Activated CD8-positive, alpha-beta memory T cell treated with anti-CD3 and anti-CD28 coated beads for 4 hours (primary cell): ENCODE data around the gene CSPG4.
A peak's percentile ranks its signal among the peaks of the same experiment; 100 is the strongest.
"Not testable (repeated sequence)": the region's sequence is repeated elsewhere in the genome, so short reads cannot be mapped to it uniquely, and the experiment has no call there.

Experiments used
- DNase-seq, 2 donors: peaks; one replicate each; pipeline ENCODE4 v3.0.0-alpha.2; 2020; ENCODE audit warnings: low read depth in 2 of 2

The CSPG4 gene

GRCh38 chr15:75738014-75738646 is 25.5 kb upstream of the CSPG4 start:
- no peak for DNase-seq

- DNase-seq: not testable (repeated sequence)
Observed at GRCh38 chr15:75737116-75738013, 24.7 kb upstream of the CSPG4 start.

GRCh38 chr15:75736256-75736655 is 23.6 kb upstream of the CSPG4 start:
- no peak for DNase-seq

- DNase-seq: not testable (repeated sequence)
Observed at GRCh38 chr15:75734861-75735760, 22.5 kb upstream of the CSPG4 start.

GRCh38 chr15:75733761-75734651 is 21.4 kb upstream of the CSPG4 start:
- DNase-seq: no peak

- DNase-seq: no peak
Observed at GRCh38 chr15:75732809-75733451, 20.3 kb upstream of the CSPG4 start.

- no peak for DNase-seq
Observed at GRCh38 chr15:75732177-75732808, 19.6 kb upstream of the CSPG4 start.

GRCh38 chr15:75731248-75732151 is 18.9 kb upstream of the CSPG4 start:
- DNase-seq: no peak

- not testable (repeated sequence) for DNase-seq
Observed at GRCh38 chr15:75730376-75731247, 18.0 kb upstream of the CSPG4 start.

GRCh38 chr15:75729326-75730069 is 16.9 kb upstream of the CSPG4 start:
- no peak for DNase-seq

- peak; percentile 23 to 45 for DNase-seq
Observed at GRCh38 chr15:75727851-75728715, 15.4 kb upstream of the CSPG4 start.

- no peak for DNase-seq
Observed at GRCh38 chr15:75727031-75727531, 14.4 kb upstream of the CSPG4 start.

- no peak for DNase-seq
Observed at GRCh38 chr15:75725719-75726607, 13.3 kb upstream of the CSPG4 start.

- DNase-seq: no peak
Observed at GRCh38 chr15:75725006-75725718, 12.5 kb upstream of the CSPG4 start.
